ENCODE data around the gene ALDH8A1. TPM values are rescaled to one million over a fixed set of nuclear protein-coding genes. Genes with fewer than 3 reads are reported as not detected.
A peak's percentile ranks its signal among the peaks of the same experiment; 100 is the strongest.

The ALDH8A1 gene
- total RNA-seq, 2 donors from 2014 or later, result 0.42 to 5.8 TPM

- DNase-seq (ENCODE audit: low spot score) (no peak), ATAC-seq (ENCODE audit: insufficient number of reproducible peaks, low FRiP score, low read depth) (no peak)
- Histone ChIP-seq H3K9me3 (no peaks in the 10 kb centered on the region), H3K27me3 (replicated peaks; ENCODE audit: insufficient read depth) (no peaks in the 10 kb centered on the region), H3K27ac (no peak overlapping the region), H3K4me1 (ENCODE audit: control insufficient read depth in 1 of 2, low read depth in 2 of 2) (no peaks in the 10 kb centered on the region), H3K4me3 (no peak overlapping the region), H3K36me3 (no peaks in the 10 kb centered on the region)
- no peak for TF ChIP-seq CTCF (IDR thresholded peaks at IDR 0.05)
Measured at GRCh38 chr6:134920422-134920821, 29.5 kb downstream of the ALDH8A1 start.

DNA sequence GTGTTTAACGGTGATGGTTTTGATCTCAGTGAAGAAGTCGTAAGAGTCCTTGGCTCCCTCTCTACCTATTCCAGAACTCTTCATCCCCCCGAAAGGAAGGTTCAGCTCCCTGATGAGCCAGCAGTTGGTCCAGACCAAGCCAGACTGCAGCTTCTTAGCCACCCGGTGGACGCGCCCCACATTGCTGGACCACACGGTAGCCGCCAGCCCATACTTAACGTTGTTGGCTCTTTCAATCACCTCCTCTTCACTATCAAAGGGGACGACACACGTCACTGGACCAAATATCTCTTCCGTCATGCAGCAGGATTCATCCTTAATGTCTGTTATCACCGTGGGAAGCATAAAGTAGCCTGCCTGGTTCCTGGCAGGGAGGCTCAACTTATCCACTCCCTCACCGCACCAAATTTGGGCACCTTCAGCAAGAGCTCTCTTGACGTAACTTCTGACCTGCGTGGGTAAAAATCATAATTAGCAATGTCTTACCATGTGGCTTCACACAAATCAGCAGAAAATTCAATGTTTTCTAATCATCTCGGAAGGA lies 31.4 kb downstream of the ALDH8A1 start:
- H3K27ac ChIP-seq, result no peak overlapping the region
- TF ChIP-seq CTCF (IDR thresholded peaks at IDR 0.05), result no peak
- ATAC-seq (ENCODE audit: insufficient number of reproducible peaks, low FRiP score, low read depth), result no peak
- no peaks in the 10 kb centered on the region for H3K36me3 ChIP-seq
- H3K9me3 ChIP-seq, result no peaks in the 10 kb centered on the region
- no peak for DNase-seq (ENCODE audit: low spot score)
- no peaks in the 10 kb centered on the region for H3K27me3 ChIP-seq (replicated peaks; ENCODE audit: insufficient read depth)
- H3K4me3 ChIP-seq, result no peak overlapping the region
- no peaks in the 10 kb centered on the region for H3K4me1 ChIP-seq (ENCODE audit: control insufficient read depth in 1 of 2, low read depth in 2 of 2)

- H3K36me3 ChIP-seq, result no peaks in the 10 kb centered on the region
- DNase-seq (ENCODE audit: low spot score), result no peak
- ATAC-seq (ENCODE audit: insufficient number of reproducible peaks, low FRiP score, low read depth), result no peak
- TF ChIP-seq CTCF (IDR thresholded peaks at IDR 0.05), result no peak
- no peaks in the 10 kb centered on the region for H3K9me3 ChIP-seq
- no peaks in the 10 kb centered on the region for H3K27me3 ChIP-seq (replicated peaks; ENCODE audit: insufficient read depth)
- no peak overlapping the region for H3K4me3 ChIP-seq
- H3K27ac ChIP-seq, result no peak overlapping the region
- H3K4me1 ChIP-seq (ENCODE audit: control insufficient read depth in 1 of 2, low read depth in 2 of 2), result peaks cover 11 to 31% of the 10 kb centered on the region in 2 donors
Measured at GRCh38 chr6:134911547-134911946, 38.4 kb downstream of the ALDH8A1 start.

DNA sequence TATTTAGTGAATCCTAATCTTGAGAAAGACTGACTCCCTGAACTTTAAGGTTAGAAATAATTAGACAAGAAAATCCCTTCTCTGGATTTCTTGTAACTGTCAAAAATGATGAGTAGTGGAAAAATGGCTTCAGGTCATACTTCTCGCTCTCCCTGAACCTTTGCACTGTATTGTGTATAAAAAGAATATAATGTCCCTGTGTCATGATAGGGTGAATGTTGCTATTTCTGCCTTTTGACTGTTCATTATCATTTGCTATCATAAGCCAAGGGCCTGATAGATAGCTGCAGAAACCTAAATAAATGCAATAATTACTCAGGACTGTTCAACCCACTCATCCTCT lies 39.3 kb downstream of the ALDH8A1 start:
- Histone ChIP-seq H3K4me1 (ENCODE audit: control insufficient read depth in 1 of 2, low read depth in 2 of 2) (peaks cover 11 to 31% of the 10 kb centered on the region in 2 donors), H3K4me3 (no peak overlapping the region), H3K27ac (no peak overlapping the region), H3K36me3 (no peaks in the 10 kb centered on the region), H3K27me3 (replicated peaks; ENCODE audit: insufficient read depth) (no peaks in the 10 kb centered on the region), H3K9me3 (no peaks in the 10 kb centered on the region)
- DNase-seq (ENCODE audit: low spot score), result no peak
- ATAC-seq (ENCODE audit: insufficient number of reproducible peaks, low FRiP score, low read depth), result no peak
- TF ChIP-seq CTCF (IDR thresholded peaks at IDR 0.05), result no peak

DNA sequence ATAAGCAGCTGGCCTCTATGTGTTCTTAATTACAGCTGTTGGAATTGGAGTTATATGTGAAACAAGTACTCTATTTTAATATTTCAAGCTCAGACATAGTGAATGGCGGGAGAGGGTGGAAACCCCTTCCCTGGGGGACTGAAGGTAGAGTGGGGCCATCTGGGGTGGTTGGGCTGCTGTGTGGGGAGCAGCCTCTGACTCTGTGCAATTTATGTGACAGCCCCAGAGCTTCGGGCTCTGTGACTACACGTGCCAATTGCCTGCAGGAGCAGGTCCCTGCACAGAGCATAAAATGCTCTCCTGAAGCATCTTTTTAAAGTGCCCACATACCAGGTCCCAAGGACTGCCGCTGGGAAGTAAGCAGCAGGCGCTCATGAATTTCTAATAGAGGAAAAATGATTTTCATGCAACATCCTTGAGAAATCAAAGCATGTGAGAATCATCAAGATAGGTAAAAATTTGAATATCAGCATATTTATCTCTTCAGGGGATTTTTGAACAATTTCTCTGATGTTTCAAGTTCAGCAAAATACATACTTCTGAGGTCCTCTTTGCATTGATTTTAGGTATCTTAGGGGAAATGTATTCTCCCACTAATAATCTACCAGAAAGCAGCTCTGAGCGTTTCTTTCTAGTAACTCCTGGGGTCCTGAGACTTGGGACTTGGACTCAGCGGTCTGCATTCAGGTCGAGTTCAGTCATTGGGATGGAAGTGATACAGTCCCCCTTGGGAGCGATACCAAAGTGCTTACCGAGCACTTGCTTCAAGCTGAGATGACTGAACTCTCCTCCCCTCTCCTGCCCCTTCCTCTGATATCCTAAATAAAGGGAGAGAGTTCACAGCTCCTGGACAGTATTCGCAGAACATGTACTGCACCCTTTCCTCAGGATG lies 40.0 kb downstream of the ALDH8A1 start:
- no peak for TF ChIP-seq CTCF (IDR thresholded peaks at IDR 0.05)
- Histone ChIP-seq H3K27me3 (replicated peaks; ENCODE audit: insufficient read depth) (no peaks in the 10 kb centered on the region), H3K4me1 (ENCODE audit: control insufficient read depth in 1 of 2, low read depth in 2 of 2) (peaks cover 11 to 31% of the 10 kb centered on the region in 2 donors), H3K27ac (peak overlapping the region in 1 of 2 donors; percentile 56), H3K4me3 (peak overlapping the region; percentile 63), H3K36me3 (no peaks in the 10 kb centered on the region), H3K9me3 (no peaks in the 10 kb centered on the region)
- no peak for ATAC-seq (ENCODE audit: insufficient number of reproducible peaks, low FRiP score, low read depth)
- no peak for DNase-seq (ENCODE audit: low spot score)
